GM18502 (cell line): ENCODE results near the gene SLC35A4.
"Not testable (repeated sequence)": the region's sequence is repeated elsewhere in the genome, so short reads cannot be mapped to it uniquely, and the experiment has no call there.

ENCODE experiments used
- ATAC-seq: cut with Tn5 transposase; IDR thresholded peaks from one replicate; pipeline ENCODE4 v1.9.1; 2021; ENCODE audit warnings: mild to moderate bottlenecking; ENCODE audit not compliant: unreplicated experiment, poor library complexity

The SLC35A4 gene

DNA sequence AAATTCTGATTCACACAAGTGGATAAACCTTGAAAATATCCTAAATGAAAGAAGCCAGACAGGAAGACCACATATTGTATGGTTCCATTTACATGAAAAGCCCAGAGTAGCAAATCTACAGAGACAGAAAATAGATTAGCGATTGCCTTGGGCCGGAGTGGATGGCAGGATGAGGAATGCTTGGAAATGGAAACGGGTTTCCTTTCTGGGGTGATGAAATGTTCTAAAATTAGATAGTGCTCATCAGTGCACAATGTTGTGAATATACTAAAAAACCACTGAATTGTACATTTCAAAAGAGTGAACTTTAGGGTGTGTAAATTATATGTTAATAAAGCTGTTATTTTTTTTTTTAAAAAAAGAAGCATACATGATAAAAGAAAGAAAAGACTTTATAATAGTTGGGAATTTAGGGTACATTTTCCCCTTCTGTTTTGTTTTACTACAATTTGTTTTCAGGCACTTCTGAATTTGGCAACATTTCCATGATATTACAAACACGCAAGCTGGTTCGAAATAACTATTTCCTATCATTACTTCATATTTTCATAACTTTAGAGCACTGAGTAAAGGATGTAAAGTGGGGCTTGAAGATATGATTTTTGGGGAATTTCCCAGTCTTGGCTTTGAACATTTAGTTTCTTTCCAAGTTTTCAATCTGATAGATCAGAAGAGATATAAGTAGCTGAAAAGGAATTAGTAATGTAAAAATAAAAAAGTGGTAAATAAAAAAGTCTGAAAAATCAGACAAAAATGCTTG, 23.9 kb downstream of the SLC35A4 start:
- no peak for ATAC-seq

DNA sequence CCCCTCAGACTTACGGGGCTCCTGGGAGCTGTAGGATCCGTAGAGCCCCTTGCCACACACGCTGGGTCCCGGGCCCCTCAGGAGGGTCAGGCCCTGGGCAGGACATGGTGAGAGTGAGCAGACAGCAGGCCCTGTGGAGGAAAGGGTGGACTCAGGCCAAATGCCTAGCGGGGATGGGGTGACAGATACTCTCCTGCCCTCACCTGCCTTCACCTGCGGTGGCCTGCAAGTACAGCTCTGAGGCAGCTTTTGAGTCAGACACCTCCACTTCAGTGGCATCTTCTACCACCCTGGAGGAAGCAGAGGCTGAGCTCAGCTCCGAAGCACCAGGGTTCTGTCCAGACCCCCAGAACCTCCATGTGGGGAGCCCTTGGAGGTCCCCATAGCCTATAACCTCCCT, 26.2 kb downstream of the SLC35A4 start:
- no peak for ATAC-seq

DNA sequence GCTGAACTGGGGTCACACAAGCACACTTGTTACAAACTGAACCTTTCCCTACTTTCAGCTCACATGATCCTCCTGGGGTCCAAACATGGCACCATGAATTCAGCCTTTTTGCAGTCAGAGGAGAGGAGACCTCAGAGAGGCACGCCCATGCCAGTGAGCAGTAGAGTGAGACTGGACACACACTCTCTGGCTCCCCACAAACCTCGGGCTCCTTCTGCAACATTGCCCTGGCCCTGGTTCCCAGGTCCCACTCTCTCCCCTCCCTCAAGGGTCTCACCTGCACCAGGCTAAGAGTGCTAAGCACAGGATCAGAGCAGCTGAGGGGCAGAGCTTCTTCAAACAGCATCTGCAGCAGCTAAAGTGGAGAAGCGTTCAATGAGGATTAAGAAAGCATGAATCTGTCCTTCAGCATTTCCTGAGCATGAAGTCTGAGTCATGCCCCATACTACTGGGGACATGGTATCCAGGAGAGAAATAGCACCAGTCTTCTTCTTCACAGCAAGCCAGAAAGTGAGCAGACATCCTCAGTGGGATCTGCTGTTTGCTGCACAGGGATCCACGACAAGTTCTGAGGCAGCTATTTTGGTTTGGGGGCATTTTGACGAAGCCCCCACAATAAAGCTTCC, 27.2 kb downstream of the SLC35A4 start:
- ATAC-seq: no peak

DNA sequence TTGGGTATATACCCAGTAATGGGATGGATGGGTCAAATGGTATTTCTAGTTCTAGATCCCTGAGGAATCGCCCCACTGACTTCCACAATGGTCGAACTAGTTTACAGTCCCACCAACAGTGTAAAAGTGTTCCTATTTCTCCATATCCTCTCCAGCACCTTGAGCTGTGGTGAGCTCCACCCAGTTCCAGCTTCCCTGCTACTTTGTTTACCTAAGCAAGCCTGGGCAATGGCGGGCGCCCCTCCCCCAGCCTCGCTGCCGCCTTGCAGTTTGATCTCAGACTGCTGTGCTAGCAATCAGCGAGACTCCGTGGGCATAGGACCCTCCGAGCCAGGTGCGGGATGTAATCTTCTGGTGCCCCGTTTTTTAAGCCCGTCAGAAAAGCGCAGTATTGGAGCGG, 28.4 kb downstream of the SLC35A4 start:
- not testable (repeated sequence) for ATAC-seq

DNA sequence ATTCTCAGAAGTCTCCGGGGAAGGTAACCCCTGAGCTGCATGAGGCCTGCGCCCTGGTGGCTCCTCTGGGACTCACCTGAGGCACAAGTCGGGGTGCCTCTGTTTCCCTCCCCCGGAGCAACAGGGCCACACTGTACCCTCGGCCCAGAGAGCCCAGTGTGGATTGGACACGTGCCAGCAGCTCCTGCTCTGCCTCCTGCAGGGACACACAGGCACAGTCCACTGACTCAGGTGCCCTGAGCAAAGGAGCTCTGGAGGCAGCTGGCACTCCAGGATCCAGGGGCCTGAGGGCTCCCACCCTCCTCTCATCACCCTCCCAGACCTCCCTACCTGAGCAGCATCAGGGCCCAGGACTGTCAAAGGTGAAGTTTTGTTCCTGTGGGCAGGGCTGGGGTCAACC, 29.5 kb downstream of the SLC35A4 start:
- ATAC-seq: no peak

DNA sequence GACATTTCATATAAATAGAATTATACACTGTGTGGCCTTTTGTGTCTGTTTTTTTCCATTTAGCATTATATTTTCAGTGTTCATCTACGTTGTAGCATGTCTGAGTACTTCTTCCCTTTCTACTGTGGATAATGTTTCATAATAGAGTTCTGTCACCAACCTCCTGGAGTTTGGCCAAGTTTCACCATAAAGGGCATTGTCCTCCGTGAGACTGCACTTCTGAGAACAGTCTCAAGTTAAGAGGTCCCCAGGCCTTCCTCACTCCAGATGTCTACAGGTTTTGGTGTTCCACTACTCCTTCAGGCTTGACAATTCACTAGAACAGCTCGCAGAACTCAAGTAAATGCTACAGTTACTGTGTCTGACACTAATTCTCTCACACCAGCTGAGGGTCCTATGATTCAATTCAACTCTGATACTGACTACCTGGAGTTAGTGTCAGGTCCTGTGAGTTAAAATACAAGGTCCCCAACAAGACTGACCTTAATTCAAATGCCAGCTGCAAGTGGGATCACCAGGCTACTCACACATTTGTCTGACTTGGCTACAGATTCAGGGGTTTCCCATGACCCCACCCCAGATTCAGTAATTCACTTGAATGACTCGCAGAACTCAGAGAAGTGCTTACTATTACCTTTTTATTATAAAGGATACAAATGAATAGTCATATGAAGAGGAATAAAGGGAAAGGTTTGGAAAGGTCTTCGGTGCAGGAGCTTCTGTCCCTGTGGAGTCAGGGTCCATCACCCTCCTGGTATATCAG, 31.1 kb downstream of the SLC35A4 start:
- no peak for ATAC-seq

DNA sequence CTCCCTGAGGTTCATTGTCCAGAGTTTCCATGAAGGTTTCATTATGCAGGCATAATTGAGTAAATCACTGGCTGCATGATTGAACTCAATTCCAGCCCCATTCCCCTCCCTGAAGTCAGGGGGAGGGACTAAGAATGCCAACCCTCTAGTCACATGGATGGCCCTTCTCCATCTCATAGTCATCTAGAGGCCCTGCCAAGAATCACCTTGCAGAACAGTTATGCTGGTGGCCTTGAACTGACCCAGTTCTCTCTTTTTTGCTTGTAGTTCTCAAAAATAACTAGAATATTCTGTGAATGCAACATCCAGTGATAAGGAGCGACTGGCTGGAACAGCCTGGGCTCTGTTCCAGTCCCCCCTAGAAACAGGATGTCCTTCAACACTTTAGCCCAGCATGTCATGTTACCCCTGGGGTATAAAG, 31.7 kb downstream of the SLC35A4 start:
- ATAC-seq: no peak

DNA sequence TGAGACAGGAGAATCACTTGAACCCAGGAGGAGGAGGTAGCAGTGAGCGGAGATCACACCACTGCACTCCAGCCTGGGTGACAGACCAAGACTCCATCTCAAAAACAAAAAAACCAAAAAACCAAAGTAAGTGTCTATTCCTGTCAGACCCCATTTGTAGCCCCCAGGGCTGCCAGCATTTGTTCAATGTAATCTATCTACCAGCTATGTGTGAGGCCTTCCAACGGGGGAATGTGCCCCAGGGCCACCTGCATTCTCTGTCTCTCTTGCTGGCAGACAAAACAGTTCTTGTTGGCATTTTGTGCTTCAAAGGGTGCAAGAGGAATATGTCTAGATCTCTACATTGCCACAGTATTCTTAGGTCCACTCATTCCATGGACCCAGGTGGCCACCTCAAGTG, 34.2 kb downstream of the SLC35A4 start:
- no peak for ATAC-seq

DNA sequence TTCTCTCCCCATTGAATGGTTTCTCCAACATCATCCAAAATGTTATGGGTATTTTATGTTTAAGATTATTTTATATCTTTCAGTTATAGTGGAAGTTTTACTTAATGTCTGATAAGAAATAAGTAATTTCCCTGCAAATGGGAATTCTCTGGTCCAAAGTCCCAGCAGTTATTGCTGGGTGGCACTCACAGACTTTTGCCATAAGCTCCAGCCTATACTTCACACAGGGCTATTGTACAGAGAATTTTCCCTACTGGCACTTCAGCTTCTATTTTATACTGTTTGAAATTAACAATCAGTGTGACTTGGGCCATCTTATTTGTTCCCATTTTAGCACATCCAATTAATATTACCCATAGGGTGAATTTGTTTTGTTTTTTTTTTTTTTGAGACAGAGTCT, 35.5 kb downstream of the SLC35A4 start:
- no peak for ATAC-seq

DNA sequence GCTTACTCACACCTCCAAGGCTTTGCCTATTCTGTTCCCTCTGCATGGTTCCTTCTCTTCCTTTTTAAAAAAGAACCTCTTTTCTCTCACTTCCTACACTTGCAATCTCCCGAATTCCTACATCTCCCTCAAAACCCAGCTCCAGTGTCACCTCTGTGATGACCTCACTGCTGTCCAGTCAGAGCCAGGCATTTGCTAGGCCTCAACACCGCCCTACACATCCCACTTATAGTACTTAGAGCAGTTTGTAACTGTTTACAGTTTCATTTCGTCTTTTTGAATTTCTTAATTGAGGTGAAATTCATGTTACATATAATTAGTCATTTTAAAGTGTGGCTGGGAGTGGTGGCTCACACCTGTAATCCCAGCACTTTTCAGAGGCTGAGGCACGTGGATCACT, 37.5 kb downstream of the SLC35A4 start:
- ATAC-seq: no peak

DNA sequence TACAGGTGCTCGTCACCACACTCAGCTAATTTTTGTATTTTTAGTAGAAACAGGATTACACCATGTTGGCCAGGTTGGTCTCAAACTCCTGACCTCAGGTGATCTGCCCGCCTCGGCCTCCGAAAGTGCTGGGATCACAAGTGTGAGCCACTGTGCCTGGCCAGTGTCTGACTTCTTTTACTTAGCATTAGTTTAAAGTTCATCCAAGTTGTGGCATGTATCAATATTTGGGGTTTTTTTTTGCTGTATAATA, 38.7 kb downstream of the SLC35A4 start:
- ATAC-seq: not testable (repeated sequence)

DNA sequence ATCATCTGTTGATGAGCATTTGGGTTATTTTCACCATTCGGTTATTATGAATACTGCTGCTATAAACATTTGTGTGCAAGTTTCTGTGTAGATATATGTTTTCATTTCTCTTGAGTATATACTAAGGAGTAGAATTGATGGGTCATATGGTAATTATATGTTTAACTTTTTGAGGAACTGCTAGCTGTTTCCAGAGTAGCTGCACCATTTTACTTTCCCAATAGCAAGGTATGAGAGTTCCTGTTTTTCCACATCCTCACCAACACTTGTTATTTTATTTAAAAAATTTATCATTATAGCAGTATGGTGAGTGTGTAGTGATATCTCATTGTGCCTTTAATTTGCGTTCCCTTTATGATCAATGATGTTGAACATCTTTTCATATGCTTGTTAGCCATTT, 39.1 kb downstream of the SLC35A4 start:
- ATAC-seq: no peak

DNA sequence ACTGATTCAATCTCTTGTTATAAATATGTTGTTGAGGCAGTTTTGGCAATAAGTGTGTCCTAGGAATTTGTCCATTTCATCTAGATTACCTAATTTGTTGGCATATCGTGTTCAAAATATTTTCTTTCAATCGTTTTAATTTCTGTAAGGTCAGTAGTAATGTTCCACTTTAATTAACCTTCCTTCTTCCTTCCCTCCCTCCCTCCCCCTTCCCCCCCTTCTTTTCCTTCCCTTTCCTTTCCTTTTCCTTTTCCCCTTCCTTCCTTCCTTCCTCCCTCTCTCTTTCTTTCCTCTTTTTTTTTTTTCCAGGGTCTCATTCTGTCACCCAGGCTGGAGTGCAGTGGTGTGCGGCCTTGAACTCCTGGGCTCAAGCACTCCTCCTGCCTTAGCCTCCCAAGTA, 41.3 kb downstream of the SLC35A4 start:
- ATAC-seq: no peak

DNA sequence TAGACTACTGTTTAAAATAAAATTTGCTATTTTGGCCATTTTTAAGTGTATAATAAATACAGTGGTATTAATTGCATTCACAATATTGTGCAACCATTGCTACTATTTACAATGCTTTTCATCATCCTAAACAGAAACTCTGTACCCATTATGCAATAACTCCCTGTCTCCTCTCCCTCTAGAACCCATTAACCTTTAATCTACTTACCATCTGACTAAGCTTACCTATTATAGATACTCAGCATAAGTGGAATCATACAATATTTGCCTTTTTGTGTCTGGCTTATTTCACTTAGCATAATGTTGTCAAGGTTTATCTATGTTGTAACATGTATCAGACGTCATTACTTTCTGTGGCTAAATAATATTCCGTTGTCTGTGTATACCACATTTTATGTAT, 42.4 kb downstream of the SLC35A4 start:
- ATAC-seq: no peak

DNA sequence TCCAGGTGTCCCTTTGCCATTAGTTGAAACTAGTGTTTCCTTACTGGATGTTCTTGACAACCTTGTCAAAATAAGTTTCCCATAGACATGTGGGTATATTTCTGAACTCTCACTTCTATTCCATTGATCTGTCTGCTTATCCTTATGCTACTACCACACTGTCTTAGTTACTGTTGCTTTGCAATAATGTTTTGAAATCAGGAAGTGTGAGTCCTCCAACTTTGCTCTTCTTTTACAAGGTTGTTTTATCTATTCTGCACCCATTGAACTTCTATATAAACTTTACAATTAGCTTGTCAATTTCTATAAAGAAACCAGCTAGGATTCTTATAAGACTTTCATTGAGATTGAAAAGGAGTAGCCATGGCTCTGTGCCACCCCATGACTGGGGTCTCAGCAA, 44.1 kb downstream of the SLC35A4 start:
- ATAC-seq: no peak

DNA sequence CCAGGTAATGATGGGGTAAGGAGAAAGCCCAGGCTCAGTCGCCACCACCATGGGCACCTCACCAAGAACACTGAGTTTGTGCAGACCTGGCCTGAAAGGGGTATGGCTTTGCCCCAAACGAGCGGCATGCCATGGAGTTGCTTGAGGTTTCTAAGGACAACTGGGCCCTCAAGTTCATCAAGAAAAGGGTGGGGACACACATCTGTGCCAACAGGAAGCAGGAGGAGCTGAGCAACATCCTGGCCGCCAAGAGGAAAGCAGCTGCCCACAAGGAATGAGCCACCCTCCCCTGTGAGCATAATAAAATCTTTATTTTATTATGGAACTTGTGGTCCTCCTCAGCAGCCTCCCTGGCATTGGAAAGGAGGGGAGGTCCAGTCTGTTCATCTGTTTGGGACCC, 44.5 kb downstream of the SLC35A4 start:
- no peak for ATAC-seq

DNA sequence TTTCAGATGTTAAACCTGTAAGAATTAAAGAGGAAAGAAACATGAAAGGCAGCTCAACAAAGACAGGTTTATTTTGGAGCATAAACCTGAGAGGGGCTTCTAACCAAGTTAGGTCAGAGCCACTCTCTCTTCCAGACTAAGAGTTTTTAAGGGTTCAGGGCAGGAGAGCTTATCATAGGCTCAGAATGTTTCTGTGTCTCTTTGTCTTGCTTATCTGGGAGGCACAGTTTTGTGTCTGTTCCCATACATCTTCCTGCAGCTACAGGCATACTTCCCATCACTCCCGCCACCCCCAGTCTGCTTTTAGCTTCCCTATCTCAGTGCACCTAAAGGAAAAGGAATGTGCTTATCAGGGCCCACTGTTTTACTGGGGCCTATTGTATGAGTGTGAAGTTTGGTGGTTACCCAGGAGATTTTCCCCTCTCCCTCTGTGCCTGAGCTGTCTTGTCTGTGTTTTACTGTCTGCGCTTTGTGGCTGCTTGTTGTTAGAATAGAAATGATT, 46.4 kb downstream of the SLC35A4 start:
- no peak for ATAC-seq
